Measurements from ENCODE around the gene VSIG10L. TPM values are rescaled to one million over a fixed set of nuclear protein-coding genes. Genes with fewer than 3 reads are reported as not detected.

The VSIG10L gene
- total RNA-seq, 1 donor from 2014 or later, result 5.9 TPM

DNA sequence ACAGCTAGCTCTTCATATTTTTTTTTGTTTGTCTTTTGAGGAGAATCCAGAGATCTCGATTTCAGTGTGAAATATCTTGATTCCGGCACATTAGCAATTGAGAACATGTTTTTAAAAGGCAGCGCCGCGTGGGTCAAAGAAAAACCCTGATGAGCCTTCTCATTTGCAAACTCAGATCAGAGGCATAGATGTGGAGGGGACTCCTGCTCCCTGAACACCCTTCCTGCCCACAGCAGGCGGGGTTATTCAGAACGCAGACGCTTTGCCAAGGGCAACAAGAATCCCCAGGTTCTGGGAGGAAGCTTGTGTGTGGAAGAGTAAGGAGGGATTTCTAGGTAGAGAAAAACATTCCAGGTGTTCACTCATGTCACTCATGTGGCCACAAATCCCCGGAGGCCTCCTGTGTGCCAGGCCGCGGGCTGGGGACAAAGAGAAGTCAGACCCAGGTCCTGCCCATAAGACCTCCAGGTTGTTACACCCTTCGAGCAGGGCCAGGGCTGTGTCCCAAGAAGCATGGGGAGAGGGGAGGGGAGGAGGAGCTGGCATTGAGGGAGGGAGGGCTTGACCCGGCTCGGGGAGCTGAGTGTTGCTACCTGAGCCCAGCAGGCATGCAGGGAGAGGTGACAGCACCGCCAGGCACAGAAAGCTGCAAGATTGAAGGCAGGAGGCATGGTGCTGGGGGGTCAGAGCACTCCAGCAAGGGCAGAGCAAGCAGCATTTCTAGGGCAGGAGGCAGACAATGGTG, 46.4 kb downstream of the VSIG10L start:
- Mint-ChIP-seq H3K36me3 (no peaks in the 10 kb centered on the region), H3K27ac (no peak overlapping the region), H3K4me3 (no peak overlapping the region), H3K9me3 (no peaks in the 10 kb centered on the region), H3K4me1 (ENCODE audit: unreplicated experiment) (no peaks in the 10 kb centered on the region), H3K27me3 (peaks cover 13% of the 10 kb centered on the region)
- TF ChIP-seq, protein P1, sequence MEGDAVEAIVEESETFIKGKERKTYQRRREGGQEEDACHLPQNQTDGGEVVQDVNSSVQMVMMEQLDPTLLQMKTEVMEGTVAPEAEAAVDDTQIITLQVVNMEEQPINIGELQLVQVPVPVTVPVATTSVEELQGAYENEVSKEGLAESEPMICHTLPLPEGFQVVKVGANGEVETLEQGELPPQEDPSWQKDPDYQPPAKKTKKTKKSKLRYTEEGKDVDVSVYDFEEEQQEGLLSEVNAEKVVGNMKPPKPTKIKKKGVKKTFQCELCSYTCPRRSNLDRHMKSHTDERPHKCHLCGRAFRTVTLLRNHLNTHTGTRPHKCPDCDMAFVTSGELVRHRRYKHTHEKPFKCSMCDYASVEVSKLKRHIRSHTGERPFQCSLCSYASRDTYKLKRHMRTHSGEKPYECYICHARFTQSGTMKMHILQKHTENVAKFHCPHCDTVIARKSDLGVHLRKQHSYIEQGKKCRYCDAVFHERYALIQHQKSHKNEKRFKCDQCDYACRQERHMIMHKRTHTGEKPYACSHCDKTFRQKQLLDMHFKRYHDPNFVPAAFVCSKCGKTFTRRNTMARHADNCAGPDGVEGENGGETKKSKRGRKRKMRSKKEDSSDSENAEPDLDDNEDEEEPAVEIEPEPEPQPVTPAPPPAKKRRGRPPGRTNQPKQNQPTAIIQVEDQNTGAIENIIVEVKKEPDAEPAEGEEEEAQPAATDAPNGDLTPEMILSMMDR (conservative IDR thresholded peaks at IDR 0.05), result no peak
- DNase-seq (ENCODE audit: extremely low spot score, unreplicated experiment), result no peak

DNA sequence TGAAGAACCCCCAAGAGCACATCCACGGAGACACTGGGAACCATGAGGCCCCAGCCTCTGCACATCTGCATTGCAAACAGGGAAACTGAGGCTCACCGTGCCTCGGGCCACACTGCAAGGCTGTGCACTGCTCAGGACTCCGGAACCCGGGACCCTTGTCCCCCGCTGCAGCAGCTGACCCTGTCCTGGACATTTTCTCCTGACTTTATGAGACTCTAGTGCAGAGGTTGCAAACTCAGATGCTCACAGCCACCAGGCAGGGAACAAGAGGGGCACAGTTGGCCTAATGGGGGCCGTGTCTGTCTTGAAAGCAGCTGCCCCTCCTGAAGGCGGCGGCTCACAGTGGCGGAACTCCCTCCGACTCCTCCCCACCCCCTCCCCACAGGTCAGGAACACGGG, 47.0 kb downstream of the VSIG10L start:
- Mint-ChIP-seq H3K36me3 (no peaks in the 10 kb centered on the region), H3K4me1 (ENCODE audit: unreplicated experiment) (no peaks in the 10 kb centered on the region), H3K4me3 (no peak overlapping the region), H3K27ac (no peak overlapping the region), H3K27me3 (peaks cover 13% of the 10 kb centered on the region), H3K9me3 (no peaks in the 10 kb centered on the region)
- DNase-seq (ENCODE audit: extremely low spot score, unreplicated experiment), result no peak
- TF ChIP-seq, protein P1 (conservative IDR thresholded peaks at IDR 0.05), result no peak

DNA sequence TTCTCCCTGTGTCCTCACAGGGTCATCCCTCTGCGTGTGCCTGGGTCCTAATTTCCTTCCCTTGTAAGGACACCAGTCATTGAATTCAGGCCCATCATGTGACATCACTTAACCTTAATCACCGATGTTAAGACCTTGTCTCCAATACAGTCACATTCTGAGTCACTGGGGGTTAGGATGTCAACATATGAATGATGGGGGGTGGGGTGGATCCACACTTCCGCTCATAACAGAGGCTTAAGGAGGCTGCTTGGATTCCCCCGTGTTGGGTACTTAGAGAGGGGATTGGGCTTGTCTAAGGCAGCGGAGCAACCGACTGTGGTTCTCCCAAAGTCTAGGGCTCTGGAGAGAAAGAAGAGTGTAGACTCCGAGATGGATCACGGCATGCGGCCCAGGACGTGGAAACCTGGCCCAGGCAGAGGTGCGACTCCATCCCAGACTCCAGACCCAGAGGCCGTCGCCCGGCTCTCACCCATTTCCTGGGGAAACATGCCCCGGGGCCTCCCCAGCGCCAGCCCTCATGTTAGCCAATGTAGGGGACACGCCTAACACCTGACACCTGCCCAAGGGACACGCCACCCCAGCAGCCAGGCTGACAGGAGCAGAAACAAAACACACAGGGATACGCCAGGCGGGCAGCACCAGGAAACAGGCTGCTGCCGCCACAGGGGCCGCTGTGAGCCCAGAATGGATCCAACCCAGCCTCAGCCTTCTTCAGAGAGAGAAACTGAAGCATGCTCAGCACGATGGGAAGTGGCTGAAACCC, 47.5 kb downstream of the VSIG10L start:
- Mint-ChIP-seq H3K36me3 (no peaks in the 10 kb centered on the region), H3K4me3 (no peak overlapping the region), H3K27me3 (peaks cover 13% of the 10 kb centered on the region), H3K4me1 (ENCODE audit: unreplicated experiment) (no peaks in the 10 kb centered on the region), H3K27ac (no peak overlapping the region), H3K9me3 (no peaks in the 10 kb centered on the region)
- TF ChIP-seq, protein P1 (conservative IDR thresholded peaks at IDR 0.05), result no peak
- DNase-seq (ENCODE audit: extremely low spot score, unreplicated experiment), result no peak

DNA sequence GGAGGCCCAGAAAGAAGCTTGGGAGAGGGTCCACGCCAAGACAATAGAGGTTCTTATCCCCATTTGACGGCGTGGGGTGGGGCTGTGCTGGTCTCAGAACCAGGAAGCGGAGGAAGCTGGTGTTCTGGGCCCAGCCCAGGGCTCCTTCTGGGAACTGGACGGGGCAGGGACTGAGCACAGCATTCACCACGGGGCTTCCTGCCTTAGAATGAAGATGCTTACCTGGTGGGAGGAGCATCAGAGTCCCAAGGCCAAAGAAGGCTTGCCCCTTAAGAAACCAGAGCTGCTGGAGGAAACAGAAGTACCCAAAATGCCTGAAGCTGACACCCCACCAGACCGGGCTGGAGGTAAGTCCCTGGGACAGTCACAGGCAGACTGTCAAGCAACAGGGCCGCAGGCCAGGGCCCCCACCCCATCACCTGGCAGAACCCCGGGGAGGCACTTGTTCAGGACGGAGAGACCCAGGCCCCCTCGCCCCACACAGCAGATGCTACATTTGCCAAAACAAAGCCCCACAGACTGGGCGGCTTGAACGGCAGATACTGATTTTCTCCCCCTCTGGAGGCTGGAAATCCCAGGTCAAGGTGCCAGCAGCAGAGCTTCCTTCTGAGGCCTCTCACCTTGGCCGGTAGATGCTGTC, 48.2 kb downstream of the VSIG10L start:
- no peak overlapping the region for H3K27ac Mint-ChIP-seq
- H3K36me3 Mint-ChIP-seq, result no peaks in the 10 kb centered on the region
- peaks cover 13% of the 10 kb centered on the region for H3K27me3 Mint-ChIP-seq
- no peaks in the 10 kb centered on the region for H3K9me3 Mint-ChIP-seq
- H3K4me1 Mint-ChIP-seq (ENCODE audit: unreplicated experiment), result no peaks in the 10 kb centered on the region
- no peak for DNase-seq (ENCODE audit: extremely low spot score, unreplicated experiment)
- no peak overlapping the region for H3K4me3 Mint-ChIP-seq
- TF ChIP-seq, protein P1 (conservative IDR thresholded peaks at IDR 0.05), result no peak

DNA sequence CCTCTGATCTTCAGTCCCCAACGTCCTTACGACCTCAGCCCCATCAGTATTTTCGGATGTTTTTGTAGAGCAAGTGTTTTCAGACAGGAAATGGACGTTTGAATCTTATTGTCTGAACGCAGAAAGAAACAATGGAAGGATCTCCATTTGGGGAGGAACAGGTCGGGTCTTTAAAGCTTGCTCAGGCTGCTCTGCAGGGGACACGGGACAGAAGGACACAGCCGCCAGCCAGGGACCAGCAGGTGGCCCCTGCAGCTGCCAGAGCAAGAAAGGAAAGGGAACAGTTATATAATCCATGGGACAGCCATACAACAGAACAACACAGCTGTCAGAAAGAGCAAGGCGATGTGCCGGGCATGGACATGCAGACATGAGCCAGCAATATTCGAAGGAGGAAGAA, 49.0 kb downstream of the VSIG10L start:
- H3K4me3 Mint-ChIP-seq, result no peak overlapping the region
- TF ChIP-seq, protein P1 (conservative IDR thresholded peaks at IDR 0.05), result no peak

More for the DNA sequence above, 49.0 kb downstream of the VSIG10L start:
- DNase-seq (ENCODE audit: extremely low spot score, unreplicated experiment), result no peak
- no peaks in the 10 kb centered on the region for H3K36me3 Mint-ChIP-seq
- no peaks in the 10 kb centered on the region for H3K4me1 Mint-ChIP-seq (ENCODE audit: unreplicated experiment)
- peaks cover 13% of the 10 kb centered on the region for H3K27me3 Mint-ChIP-seq
- H3K27ac Mint-ChIP-seq, result no peak overlapping the region
- no peaks in the 10 kb centered on the region for H3K9me3 Mint-ChIP-seq

Data from type B pancreatic cell (in vitro differentiated cells).